DOHH2 (cell line): ENCODE results near the gene ITPR3.

ENCODE experiments used
- H3F3A ChIP-seq: fragments of 200-600 bp; sonication (generic), shearing (Covaris generic); 2 replicates; pipeline ENCODE4 v1.6.0; 2016; ENCODE audit warnings: antibody characterized with exemption, mild to moderate bottlenecking; ENCODE audit not compliant: control insufficient read depth, insufficient read depth
- H3K27ac ChIP-seq: fragments of 200-600 bp; sonication (generic); 2 replicates; pipeline ENCODE4 v1.5.1; 2014; ENCODE audit warnings: low read depth, mild to moderate bottlenecking, low read length, moderate library complexity
- H3K27me3 ChIP-seq: fragments of 200-600 bp; sonication (generic); 2 replicates; pipeline ENCODE4 v1.6.1; 2014; ENCODE audit warnings: mild to moderate bottlenecking, low read length, mixed read lengths; ENCODE audit not compliant: control insufficient read depth
- H3K36me3 ChIP-seq: fragments of 200-600 bp; sonication (generic); 2 replicates; pipeline ENCODE4 v1.6.1; 2014; ENCODE audit warnings: mild to moderate bottlenecking, low read length, moderate library complexity, mixed read lengths; ENCODE audit not compliant: control insufficient read depth
- H3K4me1 ChIP-seq: fragments of 200-600 bp; sonication (generic); 2 replicates; pipeline ENCODE4 v1.6.1; 2014; ENCODE audit warnings: mild to moderate bottlenecking, low read length, mixed read lengths; ENCODE audit not compliant: control insufficient read depth
- H3K4me2 ChIP-seq: fragments of 200-600 bp; sonication (generic); 2 replicates; pipeline ENCODE4 v1.6.0; 2014; ENCODE audit warnings: mild to moderate bottlenecking, low read length, moderate library complexity
- H3K4me3 ChIP-seq: fragments of 200-600 bp; sonication (generic); 2 replicates; pipeline ENCODE4 v1.5.1; 2014; ENCODE audit warnings: mild to moderate bottlenecking, low read length, mixed read lengths
- H3K79me2 ChIP-seq: fragments of 200-600 bp; sonication (generic); 2 replicates; pipeline ENCODE4 v1.6.1; 2014; ENCODE audit warnings: mild to moderate bottlenecking, low read length, mixed read lengths; ENCODE audit not compliant: control insufficient read depth
- H3K9me2 ChIP-seq: fragments of 200-600 bp; sonication (generic); replicated peaks from 2 replicates; pipeline ENCODE4 v1.6.1; 2014; ENCODE audit warnings: mild to moderate bottlenecking, low read length, mixed read lengths; ENCODE audit not compliant: control insufficient read depth
- H3K9me3 ChIP-seq: fragments of 200-600 bp; sonication (generic); 2 replicates; pipeline ENCODE4 v1.6.1; 2014; ENCODE audit warnings: antibody characterized with exemption, low read length, mixed read lengths; ENCODE audit not compliant: control insufficient read depth, insufficient read depth
- H4K20me1 ChIP-seq: fragments of 200-600 bp; sonication (generic); 2 replicates; pipeline ENCODE4 v1.6.0; 2014; ENCODE audit warnings: low read depth, mild to moderate bottlenecking, antibody characterized with exemption, low read length, moderate library complexity; ENCODE audit not compliant: control insufficient read depth, insufficient read depth
- EZH2phosphoT487 ChIP-seq: fragments of 200-600 bp; sonication (generic); IDR thresholded peaks from 2 replicates; pipeline ENCODE4 v1.6.1; 2017; ENCODE audit warnings: borderline replicate concordance, mild to moderate bottlenecking, antibody characterized with exemption, low read length, moderate library complexity, mixed read lengths
- TF ChIP-seq, protein P1 (sequence below): fragments of 200-600 bp; sonication (generic); IDR thresholded peaks from one replicate; pipeline ENCODE4 v1.5.1; 2014; ENCODE audit warnings: antibody characterized with exemption, mild to moderate bottlenecking, low read depth, low read length; ENCODE audit not compliant: poor library complexity, severe bottlenecking

Gene ITPR3

DNA sequence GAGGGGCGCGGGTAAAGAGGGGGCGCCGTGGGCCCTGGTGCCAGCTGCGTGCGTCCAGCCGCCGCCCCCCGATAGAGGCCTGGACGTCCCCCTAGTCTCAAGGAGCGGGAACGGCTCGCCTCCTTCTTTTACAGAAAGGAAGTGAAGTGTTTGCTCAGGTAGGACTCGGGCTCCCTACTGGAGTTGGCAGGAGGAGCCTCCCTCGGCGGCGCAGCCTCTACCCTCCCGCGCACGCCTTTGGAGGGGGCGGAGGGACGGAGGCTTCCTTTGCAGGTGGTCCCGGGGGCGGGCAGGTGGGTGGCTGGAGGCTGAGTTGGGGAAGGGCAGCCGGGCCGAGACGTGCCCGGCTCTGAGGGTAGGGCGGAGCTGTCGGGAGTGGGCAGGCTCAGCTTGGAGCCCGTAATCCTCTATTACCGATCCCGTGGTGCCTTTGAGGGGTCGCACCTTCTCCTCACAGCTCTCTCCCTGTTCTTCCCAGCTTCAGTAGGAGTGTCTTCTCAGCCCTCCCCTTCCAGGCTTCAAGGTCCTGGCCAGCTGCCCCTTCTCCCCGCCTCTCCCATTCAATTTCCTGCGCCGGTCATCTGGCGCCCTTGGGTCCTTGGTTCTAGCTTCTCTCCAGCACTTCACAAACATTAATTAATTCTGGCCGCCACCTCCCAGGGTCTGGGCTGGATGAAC is 728 bp downstream of the ITPR3 start:
- TF ChIP-seq EZH2phosphoT487: no peak
- Histone ChIP-seq H3F3A (no peaks in the 10 kb centered on the region), H3K36me3 (peaks cover 55% of the 10 kb centered on the region), H3K79me2 (peaks cover 56% of the 10 kb centered on the region), H3K9me2 (no peaks in the 10 kb centered on the region), H3K27me3 (no peaks in the 10 kb centered on the region), H3K27ac (peak overlapping the region; percentile 90), H3K4me3 (peak overlapping the region; percentile 91), H4K20me1 (peaks cover 24% of the 10 kb centered on the region), H3K4me2 (peak overlapping the region; percentile 81), H3K4me1 (peaks cover 64% of the 10 kb centered on the region), H3K9me3 (no peaks in the 10 kb centered on the region)

DNA sequence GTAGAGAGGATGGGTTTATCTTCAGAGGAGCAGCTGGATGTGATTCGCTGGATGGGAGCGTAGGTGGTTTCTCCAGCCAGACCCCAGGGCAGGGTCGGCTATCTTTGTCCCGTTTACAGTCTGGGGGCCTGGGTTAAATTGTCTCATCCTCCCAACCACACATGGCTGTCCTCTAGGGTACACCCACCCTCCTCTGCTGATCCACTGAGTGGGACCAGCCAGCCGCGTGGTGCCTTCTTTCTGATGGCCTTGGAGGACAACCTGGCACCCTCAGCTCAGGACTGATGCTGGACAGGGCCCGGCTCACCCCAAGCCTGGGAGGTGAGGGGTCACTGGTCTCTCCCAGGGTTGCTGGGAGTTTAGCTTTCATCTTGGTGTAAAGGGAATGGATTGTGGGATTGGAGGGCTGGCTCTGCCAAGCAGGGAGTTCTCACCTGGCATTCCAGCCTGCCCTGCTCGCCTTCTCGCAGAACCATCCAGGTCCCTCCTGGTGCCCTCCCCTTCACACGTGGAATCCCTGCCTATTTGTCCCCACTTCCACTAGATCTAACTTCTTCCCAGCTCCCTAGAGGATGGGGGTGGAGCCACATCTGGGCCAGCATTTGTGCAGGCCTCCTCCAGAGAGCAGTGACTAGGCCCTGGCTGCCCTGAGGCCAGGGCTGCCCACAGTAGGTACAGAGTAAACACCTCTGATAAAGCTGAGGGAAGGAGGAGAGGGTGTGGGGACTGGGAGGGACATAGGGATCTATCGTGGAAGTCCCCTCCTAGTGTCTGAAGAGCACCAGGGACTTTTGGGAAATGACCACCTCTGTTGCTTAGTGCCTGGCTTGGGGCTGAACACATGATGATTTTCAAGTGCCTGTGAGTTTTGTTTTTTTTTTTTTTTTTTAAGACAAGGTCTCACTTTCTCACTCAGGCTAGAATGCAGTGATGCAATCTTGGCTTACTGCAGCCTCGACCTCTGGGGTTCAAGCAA is 1.6 kb downstream of the ITPR3 start:
- Histone ChIP-seq H3K36me3 (peaks cover 63% of the 10 kb centered on the region), H3K4me2 (peak overlapping the region; percentile 81), H3K27ac (peak overlapping the region; percentile 90), H3K4me3 (peak overlapping the region; percentile 91), H3K9me2 (no peaks in the 10 kb centered on the region), H4K20me1 (peaks cover 24% of the 10 kb centered on the region), H3K27me3 (no peaks in the 10 kb centered on the region), H3F3A (peaks cover 7% of the 10 kb centered on the region; the same call in 1 of the 2 replicates), H3K9me3 (no peaks in the 10 kb centered on the region), H3K4me1 (peaks cover 73% of the 10 kb centered on the region), H3K79me2 (peaks cover 65% of the 10 kb centered on the region)
- TF ChIP-seq EZH2phosphoT487: no peak
- TF ChIP-seq, protein P1, sequence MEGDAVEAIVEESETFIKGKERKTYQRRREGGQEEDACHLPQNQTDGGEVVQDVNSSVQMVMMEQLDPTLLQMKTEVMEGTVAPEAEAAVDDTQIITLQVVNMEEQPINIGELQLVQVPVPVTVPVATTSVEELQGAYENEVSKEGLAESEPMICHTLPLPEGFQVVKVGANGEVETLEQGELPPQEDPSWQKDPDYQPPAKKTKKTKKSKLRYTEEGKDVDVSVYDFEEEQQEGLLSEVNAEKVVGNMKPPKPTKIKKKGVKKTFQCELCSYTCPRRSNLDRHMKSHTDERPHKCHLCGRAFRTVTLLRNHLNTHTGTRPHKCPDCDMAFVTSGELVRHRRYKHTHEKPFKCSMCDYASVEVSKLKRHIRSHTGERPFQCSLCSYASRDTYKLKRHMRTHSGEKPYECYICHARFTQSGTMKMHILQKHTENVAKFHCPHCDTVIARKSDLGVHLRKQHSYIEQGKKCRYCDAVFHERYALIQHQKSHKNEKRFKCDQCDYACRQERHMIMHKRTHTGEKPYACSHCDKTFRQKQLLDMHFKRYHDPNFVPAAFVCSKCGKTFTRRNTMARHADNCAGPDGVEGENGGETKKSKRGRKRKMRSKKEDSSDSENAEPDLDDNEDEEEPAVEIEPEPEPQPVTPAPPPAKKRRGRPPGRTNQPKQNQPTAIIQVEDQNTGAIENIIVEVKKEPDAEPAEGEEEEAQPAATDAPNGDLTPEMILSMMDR: no peak

DNA sequence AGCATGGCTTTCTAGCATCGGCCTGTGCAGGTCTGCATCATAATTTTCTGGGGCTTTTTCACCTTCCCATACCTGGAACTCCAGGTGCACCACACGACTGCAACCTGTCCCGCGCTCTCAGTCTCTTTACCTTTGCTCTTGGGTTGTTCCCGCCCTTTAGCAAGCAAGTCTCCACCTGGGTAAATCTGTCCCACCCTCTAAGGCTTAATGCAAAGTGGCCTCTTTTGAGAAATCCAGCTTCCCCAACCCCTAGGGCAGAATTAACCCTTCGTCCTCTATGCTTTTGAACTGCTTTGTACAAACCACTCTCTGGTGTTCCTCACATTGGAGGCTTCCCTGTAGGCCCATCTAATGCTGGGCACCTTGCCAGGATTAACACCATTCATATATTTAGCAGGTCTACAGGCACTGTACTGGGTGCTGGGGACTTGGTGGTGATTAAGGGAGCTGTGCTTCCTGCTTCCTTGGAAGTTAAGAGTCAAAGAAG is 2.8 kb downstream of the ITPR3 start:
- Histone ChIP-seq H3K27ac (peak overlapping the region; percentile 90), H4K20me1 (peaks cover 24% of the 10 kb centered on the region), H3K36me3 (peaks cover 68% of the 10 kb centered on the region), H3K4me1 (peaks cover 82% of the 10 kb centered on the region), H3K9me3 (no peaks in the 10 kb centered on the region), H3K4me3 (peak overlapping the region; percentile 91), H3K9me2 (no peaks in the 10 kb centered on the region), H3K27me3 (no peaks in the 10 kb centered on the region), H3F3A (peaks cover 7% of the 10 kb centered on the region; the same call in 1 of the 2 replicates), H3K4me2 (peak overlapping the region; percentile 81), H3K79me2 (peaks cover 77% of the 10 kb centered on the region)
- no peak for TF ChIP-seq EZH2phosphoT487
- TF ChIP-seq, protein P1: no peak
